GM18520 (cell line): Measurements from ENCODE around the gene NRN1L.
"Not testable (repeated sequence)": the region's sequence is repeated elsewhere in the genome, so short reads cannot be mapped to it uniquely, and the experiment has no call there.

Experiments used
- ATAC-seq: cut with Tn5 transposase; IDR thresholded peaks from one replicate; pipeline ENCODE4 v1.9.1; 2021; ENCODE audit not compliant: unreplicated experiment

Gene NRN1L

DNA sequence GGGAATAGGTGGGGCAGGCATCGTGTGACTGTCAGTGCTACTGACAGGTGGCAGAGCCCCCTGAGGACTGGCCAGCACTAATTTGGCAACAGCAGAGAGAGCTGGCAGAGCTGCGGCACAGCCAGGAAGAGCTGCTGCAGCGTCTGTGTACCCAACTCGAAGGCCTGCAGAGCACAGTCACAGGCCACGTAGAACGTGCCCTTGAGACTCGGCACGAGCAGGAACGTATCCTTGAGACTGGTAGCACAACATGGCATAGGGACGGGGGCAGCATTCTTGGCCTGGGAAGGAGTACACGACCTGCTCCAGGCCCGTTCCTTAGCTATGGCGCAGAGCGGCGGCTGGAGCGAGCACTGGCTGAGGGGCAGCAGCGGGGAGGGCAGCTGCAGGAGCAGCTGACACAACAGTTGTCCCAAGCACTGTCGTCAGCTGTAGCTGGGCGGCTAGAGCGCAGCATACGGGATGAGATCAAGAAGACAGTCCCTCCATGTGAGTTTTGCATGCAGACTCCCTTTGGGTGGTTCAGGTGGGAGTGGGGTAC, 3.0 kb upstream of the NRN1L start:
- ATAC-seq, result no peak

DNA sequence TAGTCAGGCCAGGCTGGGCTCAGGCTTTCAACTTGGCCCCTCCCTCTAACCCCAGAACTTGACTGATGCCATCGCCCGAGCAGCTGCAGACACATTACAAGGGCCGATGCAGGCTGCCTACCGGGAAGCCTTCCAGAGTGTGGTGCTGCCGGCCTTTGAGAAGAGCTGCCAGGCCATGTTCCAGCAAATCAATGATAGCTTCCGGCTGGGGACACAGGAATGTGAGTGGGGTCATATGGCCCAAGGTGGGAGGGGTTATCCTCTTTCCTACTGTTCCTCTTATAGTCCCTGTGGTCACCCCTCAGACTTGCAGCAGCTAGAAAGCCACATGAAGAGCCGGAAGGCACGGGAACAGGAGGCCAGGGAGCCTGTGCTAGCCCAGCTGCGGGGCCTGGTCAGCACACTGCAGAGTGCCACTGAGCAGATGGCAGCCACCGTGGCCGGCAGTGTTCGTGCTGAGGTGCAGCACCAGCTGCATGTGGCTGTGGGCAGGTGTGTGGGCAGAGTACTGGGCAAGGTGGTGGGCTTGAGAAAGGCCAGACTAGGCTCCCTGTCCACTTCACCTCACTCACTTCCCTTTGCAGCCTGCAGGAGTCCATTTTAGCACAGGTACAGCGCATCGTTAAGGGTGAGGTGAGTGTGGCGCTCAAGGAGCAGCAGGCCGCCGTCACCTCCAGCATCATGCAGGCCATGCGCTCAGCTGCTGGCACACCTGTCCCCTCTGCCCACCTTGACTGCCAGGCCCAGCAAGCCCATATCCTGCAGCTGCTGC, 2.1 kb upstream of the NRN1L start:
- ATAC-seq, result no peak

DNA sequence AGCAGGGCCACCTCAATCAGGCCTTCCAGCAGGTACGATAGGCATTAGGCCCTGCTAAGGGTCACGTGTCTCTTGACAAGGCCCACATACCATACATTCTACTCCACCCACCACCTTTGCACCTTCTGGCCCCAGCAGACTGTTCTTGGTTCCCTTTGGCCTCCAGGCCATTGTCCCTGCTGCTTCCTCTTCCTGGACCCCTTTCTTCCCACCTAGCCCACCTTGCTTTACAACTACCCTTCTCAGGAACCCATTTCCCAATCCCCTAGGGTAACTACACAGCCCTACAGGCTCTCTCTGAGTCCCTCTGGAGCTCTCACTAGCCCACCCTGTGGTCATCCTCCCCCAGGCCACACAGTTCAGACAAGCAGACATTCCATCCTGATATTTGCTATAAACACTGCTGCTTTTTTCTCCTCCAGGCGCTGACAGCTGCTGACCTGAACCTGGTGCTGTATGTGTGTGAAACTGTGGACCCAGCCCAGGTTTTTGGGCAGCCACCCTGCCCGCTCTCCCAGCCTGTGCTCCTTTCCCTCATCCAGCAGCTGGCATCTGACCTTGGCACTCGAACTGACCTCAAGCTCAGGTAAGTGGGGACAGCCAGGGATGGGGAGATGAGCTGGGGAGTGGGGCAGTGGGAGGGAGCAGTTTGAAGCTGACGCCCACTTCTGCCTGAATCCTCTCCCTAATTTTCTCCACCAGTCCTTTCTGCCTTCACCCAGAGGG, 1.4 kb upstream of the NRN1L start:
- ATAC-seq, result no peak

DNA sequence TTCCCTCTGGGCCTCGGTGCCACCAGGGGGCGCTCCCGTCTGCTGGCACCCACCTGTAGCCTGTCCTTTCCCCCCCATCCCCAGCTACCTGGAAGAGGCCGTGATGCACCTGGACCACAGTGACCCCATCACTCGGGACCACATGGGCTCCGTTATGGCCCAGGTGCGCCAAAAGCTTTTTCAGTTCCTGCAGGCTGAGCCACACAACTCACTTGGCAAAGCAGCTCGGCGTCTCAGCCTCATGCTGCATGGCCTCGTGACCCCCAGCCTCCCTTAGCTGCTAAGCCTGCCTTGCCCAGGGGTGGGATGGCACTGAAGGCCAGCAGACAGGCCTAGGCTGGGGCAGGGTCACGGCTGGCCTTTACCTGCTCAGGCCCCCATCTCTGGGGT, 818 bp upstream of the NRN1L start:
- ATAC-seq, result no peak

DNA sequence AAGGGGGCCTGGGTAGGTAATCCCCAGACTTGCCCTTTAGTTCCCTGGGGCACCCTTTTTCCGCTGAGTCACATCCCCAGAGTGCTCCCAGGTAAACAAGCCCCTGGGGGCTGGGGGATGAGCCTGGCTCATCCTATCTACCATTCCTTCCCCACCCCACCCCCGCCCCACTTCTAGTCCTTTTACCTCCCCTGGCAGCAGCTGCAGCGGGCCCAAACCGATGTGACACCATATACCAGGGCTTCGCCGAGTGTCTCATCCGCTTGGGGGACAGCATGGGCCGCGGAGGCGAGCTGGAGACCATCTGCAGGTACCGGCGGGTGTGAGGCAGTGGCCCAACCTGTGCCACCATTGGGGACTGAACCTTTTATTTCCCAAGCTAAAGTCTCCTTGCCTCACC, 860 bp downstream of the NRN1L start:
- no peak for ATAC-seq

DNA sequence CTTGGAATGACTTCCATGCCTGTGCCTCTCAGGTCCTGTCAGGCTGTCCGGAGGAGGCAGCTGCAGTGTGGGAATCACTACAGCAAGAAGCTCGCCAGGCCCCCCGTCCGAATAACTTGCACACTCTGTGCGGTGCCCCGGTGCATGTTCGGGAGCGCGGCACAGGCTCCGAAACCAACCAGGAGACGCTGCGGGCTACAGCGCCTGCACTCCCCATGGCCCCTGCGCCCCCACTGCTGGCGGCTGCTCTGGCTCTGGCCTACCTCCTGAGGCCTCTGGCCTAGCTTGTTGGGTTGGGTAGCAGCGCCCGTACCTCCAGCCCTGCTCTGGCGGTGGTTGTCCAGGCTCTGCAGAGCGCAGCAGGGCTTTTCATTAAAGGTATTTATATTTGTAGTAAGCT, 1.3 kb downstream of the NRN1L start:
- no peak for ATAC-seq

DNA sequence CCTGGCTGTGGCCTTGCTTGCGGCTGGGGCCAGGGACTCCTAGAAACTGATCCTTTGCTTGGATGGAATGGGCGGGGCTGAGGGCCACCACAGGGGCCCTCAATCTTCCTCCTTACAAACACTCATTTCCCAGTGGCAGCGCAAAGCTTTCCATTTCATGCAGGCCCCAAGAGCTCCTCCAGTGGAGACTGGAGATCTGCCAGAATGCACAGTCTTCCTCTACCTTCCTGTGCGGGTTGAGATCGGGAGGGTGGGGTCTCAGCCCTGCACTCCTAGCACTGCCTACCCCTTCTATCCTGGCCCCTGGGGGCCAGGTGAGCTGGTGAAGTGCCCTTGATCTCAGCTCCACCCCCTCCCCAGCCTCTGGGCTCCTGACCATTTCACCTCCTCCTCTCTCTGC, 1.7 kb downstream of the NRN1L start:
- no peak for ATAC-seq

DNA sequence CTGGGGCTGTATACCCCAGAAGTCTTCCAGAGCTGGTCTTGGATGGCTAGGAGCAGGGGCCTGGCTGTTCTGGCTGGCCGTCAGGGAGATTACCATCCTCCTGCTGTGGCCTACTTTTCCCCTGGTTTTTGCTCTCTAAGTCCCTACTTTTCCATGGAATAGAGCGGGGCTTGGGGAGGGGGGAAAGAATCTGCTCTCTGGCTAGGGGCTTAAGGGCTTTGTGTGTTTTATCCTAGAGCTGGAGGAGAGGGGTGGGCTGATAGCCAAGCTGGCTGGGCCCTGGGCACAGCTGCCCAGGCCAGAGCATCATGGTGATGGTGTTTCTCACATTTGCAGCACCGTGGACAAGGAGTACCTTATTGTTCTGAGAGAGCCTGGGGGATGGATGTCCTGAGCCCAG, 3.6 kb downstream of the NRN1L start:
- no peak for ATAC-seq

DNA sequence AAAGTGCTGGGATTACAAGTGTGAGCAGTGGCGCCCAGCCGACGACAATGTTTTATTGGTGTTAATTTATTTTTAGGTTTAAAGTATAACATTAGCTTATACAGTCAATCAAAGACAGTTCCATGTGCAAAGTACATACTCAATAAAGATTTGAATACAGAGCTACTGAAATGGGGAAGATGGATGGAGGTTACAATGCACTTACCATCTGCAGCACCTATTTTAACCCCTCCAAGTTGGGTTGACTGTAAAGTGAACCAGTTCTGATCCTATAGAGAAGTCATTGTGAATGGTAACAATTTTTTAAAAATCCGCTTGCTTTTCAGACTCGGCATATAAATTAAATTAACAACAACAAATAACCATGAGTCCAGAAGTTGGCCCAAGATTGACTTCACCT, 7.7 kb downstream of the NRN1L start:
- no peak for ATAC-seq

DNA sequence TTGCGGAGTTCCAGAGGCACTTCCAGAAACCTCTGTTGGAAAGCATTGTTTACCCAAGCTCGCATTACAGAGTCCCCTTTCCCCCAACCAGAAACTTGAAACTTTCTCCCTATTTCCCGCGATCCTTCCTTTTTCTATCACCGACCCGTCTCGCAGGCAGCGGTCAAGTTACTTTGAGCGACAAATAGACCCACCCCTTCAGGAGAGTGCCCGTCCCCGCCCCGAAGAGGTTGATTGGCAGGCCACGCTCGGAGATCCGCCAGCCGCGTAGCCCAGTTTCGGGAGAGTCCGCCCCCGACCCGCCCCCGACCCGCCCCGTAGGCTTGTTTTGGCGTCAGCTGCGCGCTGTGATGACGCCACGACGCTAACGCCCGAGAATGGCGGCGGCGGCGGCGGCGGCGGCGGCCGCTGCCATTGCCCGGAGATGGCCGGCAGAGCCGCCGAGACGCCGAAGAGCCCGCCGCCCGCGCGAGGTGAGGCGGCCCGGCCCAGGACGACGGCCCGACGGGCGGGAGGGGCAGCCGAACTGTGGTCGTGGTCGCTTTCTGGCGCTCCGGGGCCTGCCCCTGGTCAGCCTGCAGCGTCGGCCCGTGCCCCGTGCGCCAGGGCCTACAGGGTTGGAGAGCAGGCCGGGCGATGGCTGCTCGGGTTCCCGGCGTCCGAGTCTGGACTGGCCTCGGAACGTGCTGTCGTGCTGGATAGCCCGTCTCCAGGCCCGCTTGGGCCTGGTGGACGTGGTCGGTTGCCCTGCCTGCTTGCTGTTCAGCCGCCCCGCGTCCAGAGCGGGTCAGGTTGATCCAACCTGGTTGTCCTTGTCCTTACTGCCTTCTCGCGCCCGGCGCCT, 8.4 kb downstream of the NRN1L start, which contains the start of gene PSKH1:
TSS of gene PSKH1 (plus strand) at position 356 of the 844 bp plus-strand sequence. CDS start 15,496 bp downstream, outside the sequence.
- ATAC-seq, result peak; percentile 67

DNA sequence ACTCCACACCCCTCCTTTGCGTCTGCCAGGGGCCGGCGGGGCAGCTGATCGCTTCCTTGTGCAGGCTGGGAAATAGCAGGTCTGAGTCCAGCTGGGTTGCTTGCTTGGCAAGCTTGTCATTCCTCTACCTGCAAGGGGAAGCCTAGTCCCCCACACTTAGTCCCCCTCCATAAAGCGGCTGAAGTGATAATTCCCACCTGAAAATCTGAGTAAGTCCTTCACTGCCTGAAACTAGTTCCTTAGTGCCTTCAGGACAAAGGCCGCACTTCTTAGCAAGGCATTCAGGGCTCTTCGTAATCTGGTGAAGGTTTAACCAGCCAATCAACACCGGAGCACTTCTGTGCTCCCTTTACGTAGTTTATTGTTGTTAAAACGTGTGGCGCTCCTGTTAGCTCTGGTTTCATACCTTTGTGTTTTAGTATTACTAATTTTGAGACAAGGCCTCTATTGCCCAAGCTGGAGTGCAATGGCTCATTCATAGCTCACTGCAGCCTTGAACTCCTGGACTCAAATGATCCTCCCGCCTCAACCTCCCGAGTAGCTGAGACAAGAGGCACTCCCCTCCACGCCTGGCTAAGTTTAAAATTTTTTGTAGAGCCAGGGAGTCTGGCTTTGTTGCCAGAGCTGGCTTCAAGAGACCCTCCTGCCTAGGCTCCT, 9.2 kb downstream of the NRN1L start:
- ATAC-seq, result no peak

DNA sequence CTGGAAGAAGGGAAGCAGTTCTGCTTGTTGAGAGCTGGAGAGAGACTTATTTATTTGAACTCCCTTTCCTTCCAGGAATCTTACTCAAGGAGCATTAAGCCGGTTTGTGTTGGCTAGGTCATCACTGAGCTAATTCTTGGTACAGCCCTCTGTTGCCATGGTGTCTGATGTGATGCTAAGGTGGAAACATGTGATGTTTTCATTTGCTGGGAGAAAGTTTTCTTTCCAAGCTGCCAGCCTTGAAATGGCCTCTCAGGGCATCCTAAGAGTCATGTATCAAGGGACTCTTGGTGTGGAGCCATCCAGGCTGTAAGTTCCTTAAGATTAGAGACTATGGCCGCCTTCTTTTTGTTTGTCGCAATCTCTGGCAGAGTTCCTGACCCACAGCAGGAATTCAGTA, 12.5 kb downstream of the NRN1L start:
- ATAC-seq, result no peak

DNA sequence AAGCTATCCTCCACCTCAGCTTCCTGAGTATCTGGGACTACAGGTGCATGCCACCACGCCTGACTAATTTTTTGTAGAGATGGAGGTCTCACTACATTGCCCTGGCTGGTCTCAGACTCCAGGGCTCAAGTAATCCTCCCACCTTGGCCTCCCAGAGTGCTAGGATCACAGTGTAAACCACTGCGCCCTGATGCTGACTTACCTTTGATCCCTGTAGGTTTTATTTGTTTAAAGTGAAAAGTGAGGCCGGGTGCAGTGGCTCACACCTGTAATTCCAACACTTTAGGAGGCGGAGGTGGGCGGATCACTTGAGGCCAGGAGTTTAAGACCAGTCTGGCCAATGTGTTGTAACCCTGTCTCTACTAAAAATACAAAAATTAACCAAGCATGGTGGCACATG, 17.0 kb downstream of the NRN1L start:
- no peak for ATAC-seq

DNA sequence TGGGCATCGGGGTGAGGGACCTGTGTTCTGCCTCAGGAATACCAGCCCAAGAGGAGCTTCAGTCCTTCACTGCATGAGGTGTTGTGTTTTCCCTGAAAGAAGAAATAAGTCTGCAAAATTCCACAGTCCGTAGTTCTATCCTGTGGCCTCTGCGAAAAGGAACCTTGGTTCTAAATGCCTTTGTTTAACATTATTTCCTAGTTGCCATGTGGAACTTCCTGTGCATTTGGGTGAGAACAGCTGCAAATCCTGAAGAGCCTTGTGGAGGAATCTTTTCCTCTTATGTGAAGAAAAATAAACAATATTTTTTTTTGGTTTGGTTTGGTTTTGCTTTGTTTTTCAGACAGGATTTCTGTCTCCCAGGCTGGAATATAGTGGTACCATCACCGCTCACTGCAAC, 18.1 kb downstream of the NRN1L start:
- no peak for ATAC-seq

DNA sequence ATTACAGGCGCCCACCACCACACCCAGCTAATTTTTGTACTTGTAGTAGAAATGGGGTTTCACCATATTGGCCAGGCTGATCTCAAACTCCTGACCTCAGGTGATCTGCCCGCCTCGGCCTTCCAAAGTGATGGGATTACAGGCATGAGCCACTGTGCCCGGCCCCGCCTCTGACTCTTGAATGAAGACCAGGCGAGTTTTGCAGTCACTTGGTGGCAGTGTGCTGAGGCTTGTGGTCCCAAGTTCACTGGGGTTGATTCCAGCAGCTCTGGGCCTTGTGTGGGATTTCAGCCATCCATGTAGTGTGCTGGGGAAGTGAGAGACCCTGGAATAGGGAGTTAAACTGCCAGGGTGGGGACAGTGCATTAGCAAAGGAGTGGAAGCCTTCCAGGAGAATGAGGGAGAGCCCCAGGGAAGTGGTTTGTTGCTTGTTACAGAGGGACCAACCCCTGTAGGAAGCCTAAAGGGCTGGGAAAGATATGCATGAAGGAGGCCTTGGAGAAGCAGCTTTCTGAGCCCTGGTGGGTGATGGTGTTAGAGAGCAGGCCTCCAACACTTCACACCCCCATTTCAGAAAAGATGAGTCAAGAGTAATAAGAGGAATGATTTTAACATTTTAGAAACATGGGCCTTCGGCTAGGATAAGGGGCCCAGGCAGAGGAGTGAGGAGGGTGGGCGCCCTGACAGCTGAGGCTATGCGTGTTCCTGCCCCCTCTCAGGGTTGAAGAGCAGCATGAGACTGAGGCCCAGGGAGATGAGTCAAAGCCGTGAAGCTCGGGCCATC, 22.9 kb downstream of the NRN1L start:
- no peak for ATAC-seq

DNA sequence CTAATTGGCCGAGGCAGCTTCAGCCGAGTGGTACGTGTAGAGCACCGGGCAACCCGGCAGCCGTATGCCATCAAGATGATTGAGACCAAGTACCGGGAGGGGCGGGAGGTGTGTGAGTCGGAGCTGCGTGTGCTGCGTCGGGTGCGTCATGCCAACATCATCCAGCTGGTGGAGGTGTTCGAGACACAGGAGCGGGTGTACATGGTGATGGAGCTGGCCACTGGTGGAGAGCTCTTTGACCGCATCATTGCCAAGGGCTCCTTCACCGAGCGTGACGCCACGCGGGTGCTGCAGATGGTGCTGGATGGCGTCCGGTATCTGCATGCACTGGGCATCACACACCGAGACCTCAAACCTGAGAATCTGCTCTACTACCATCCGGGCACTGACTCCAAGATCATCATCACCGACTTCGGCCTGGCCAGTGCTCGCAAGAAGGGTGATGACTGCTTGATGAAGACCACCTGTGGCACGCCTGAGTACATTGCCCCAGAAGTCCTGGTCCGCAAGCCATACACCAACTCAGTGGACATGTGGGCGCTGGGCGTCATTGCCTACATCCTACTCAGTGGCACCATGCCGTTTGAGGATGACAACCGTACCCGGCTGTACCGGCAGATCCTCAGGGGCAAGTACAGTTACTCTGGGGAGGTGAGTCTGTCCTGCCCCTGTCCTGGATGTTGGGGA, 24.5 kb downstream of the NRN1L start:
- ATAC-seq, result no peak

DNA sequence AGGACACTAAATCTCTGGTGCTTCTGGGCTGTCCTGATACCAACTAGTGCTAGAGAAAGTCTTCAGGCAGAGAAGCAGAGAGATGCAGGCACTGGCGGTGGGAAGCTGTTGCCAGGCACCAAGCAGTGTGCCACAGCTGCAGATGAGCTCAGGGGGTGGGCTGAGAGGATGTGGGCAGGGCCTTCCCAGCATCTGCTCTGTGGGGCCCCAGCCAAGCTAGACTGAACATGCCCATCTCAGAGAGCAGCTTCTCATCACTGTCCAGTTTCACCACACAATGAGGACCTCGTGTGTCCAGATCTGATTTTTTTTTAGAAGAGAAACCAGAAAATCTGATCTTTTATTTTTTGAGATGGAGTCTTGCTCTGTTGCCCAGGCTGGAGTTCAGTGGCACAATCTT, 25.5 kb downstream of the NRN1L start:
- no peak for ATAC-seq

DNA sequence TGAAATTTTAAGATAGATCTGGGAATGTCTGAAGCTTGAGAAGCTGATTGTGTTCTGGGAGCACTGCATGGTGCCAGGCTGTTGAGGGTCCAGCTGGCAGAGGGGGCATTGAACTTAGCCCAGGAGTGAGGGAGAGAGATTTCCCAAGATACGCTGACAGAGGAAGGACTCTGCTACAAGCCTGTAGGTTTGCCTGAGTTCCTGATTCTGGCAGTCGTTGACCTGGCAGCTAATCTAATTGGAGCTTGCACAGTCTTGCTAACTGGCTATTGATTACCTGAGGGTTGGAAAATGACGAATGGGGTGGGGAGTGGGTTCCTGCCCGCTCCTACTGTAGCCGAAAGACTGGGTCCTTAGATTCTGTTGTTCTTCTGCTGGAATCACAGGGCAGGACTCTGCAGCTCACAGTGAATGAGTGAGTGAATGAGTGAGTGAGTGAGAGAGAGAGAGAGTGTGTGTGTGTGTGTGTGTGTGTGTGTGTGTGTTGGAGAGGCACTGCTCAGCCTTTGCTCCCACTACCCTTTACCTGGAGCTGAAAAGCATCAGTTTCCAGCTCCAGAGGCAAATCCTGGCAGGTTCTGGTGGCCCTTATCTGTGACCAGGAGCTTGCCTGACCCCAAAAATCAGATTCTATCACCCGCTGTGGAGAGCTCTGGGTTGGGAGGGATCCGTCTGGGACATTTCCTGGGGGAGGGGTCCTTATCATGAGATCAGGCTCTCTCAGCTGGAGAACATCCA, 30.2 kb downstream of the NRN1L start:
- ATAC-seq, result no peak

DNA sequence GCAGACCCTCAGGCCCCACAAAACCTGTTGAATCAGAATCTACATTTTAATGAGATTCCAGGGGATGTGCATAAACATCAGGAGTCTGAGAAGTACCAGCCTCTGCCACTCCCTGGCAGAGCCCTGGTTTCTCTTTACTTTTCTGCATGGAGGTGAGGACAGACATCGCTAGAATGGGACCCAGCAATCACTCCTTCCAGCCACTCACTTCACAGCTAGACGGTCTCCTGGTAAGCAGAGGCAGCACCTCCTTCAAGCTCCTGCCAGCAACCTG, 30.7 kb downstream of the NRN1L start:
- ATAC-seq, result not testable (repeated sequence)
